Ammon's horn (tissue), 1 donor: Measurements from ENCODE around the gene LRRC19.

Experiments
- DNase-seq: peaks from one replicate; pipeline ENCODE4 v3.0.0-alpha.2; 2016; ENCODE audit warnings: low spot score

The LRRC19 gene

GRCh38 chr9:26955921-26956859, 49.3 kb downstream of the LRRC19 start, which contains the start of gene IFT74:
IFT74 (plus strand) TSS chr9:26956412; CDS start chr9:26961968, 5,556 bp downstream.
- DNase-seq: peak; percentile 99

GRCh38 chr9:26955222-26955903, 50.1 kb downstream of the LRRC19 start:
- peak; percentile 59 for DNase-seq

GRCh38 chr9:26954050-26954508, 51.4 kb downstream of the LRRC19 start:
- peak; percentile 17 for DNase-seq

GRCh38 chr9:26951794-26952193, 53.7 kb downstream of the LRRC19 start:
- DNase-seq: no peak

- DNase-seq: no peak
Observed at GRCh38 chr9:26950521-26950920, 55.0 kb downstream of the LRRC19 start.

GRCh38 chr9:26949637-26950069, 55.8 kb downstream of the LRRC19 start:
- DNase-seq: no peak

- DNase-seq: no peak
Observed at GRCh38 chr9:26947736-26948135, 57.7 kb downstream of the LRRC19 start.

GRCh38 chr9:26946753-26947727, 58.4 kb downstream of the LRRC19 start, which contains the start of gene PLAA:
PLAA (minus strand) TSS chr9:26947242; CDS start chr9:26947045, 197 bp downstream.
- DNase-seq: peak; percentile 96

GRCh38 chr9:26945591-26945990, 59.9 kb downstream of the LRRC19 start:
- DNase-seq: no peak
